HAP-1 (cell line): Measurements from ENCODE around the gene RCOR1.

Source experiments
- DNase-seq, 2 experiments: peaks; one replicate each; pipeline ENCODE4 v3.0.0-alpha.2; 2016 to 2020; ENCODE audit warnings: low spot score in 2 of 2
- H3K27me3 ChIP-seq: fragments of 250-450 bp; sonication (Bioruptor Pico); 2 replicates; pipeline ENCODE4 v1.5.1; 2020; ENCODE audit warnings: low read depth, mild to moderate bottlenecking, moderate library complexity
- H3K36me3 ChIP-seq: fragments of 250-450 bp; sonication (Bioruptor Pico); replicated peaks from 2 replicates; pipeline ENCODE4 v1.5.1; 2020; ENCODE audit warnings: mild to moderate bottlenecking
- H3K4me1 ChIP-seq: fragments of 250-450 bp; sonication (Bioruptor Pico); 2 replicates; pipeline ENCODE4 v1.5.1; 2020; ENCODE audit warnings: mild to moderate bottlenecking
- H3K4me3 ChIP-seq: fragments of 250-450 bp; sonication (Bioruptor Pico); 2 replicates; pipeline ENCODE4 v1.5.1; 2020; ENCODE audit warnings: mild to moderate bottlenecking, moderate library complexity
- H3K9me3 ChIP-seq: fragments of 250-450 bp; sonication (Bioruptor Pico); 2 replicates; pipeline ENCODE4 v1.5.1; 2020; ENCODE audit warnings: mild to moderate bottlenecking, moderate library complexity
- in situ Hi-C: fragments of 300-500 bp; cut with MboI; formaldehyde crosslinking; loops from 3 replicates; pipeline ENCODE4 v1.14.3; 2020; ENCODE audit warnings: low sequenced_read_pairs, inconsistent platforms, mixed read lengths

Gene RCOR1

DNA sequence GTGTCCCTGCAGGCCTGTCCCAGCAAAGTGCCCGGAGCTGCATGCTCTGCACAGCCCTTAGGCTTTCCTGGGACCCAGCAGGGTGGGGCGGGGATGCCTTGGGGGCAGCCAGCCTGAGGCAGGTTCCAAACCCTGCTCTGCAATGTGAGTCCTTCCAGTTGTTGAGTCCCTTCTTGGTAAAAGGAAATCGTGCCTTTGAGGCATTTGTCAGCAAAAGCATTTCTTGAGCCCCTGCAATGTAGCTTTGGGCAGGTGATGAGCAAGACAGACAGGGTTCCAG is 146.7 kb downstream of the RCOR1 start:
- in situ Hi-C loops = no loop called here
- Histone ChIP-seq H3K4me3 (no peak overlapping the region), H3K36me3 (no peaks in the 10 kb centered on the region), H3K27me3 (no peaks in the 10 kb centered on the region), H3K9me3 (peaks cover 5% of the 10 kb centered on the region; the same call in 1 of the 2 replicates), H3K4me1 (no peaks in the 10 kb centered on the region)
- DNase-seq = no peak

DNA sequence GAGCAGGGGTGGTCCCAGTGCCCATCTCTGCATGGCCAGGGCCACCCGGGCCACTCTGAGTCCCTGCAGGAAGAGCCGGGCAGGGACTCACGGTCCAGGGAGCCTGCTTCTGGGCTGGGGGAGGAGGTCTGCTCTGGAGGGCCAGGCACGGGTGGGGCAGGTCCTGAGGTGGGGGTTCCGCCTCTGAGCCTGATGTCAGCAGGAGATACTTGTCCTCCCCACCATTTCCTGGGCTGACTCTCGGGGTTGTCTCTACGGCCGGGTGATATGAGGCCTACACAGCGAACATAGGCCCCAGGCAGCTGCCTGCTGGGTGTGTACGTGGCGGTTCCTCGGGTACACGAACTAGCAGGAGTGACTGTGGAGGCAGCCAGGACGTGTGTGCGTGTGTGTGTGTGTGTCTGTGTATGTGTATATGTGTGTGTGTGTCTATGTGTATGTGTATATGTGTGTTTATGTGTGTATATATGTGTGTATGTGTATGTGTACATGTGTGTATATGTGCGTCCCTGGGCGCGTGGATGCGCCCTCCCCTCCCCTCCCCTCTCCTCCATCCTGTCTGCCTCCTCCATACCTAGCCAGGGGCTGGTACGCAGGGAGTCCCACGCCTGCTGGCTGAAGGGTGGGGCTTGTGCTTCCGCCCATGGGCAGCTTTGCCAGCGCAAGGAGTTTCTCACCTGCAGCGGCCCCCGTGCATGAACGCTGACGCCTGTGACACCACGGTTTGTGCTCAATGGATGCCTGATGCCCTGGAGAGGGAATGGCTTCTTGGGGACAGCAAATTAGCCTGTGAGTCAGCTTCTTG is 154.4 kb downstream of the RCOR1 start:
- no peak overlapping the region for H3K4me3 ChIP-seq
- H3K4me1 ChIP-seq = no peaks in the 10 kb centered on the region
- no peak for DNase-seq
- peaks cover 4% of the 10 kb centered on the region; the same call in 1 of the 2 replicates for H3K9me3 ChIP-seq
- H3K27me3 ChIP-seq = no peaks in the 10 kb centered on the region
- H3K36me3 ChIP-seq = no peaks in the 10 kb centered on the region
- in situ Hi-C loops = no loop called here

DNA sequence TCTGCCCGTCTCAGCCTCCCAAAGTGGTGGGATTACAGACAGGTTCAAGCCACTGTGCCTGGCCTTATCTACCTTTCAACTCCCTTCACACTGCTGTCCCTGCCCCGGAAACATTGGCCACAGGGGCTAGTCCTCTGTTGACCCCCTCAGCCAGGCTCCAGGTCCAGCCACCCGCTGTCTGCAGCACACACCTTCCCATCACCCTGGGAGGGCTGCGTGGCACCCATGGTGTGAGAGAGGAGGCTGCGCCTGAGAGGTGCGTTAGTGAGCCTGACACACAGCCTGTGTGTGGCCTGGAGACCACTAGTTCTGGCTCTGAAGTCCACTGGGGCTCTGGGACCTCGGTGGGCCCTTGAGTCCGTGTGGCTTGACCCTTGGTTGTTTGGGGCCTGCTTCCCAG is 156.4 kb downstream of the RCOR1 start:
- no peaks in the 10 kb centered on the region for H3K4me1 ChIP-seq
- no peaks in the 10 kb centered on the region for H3K36me3 ChIP-seq
- no peak overlapping the region for H3K4me3 ChIP-seq
- no peaks in the 10 kb centered on the region for H3K9me3 ChIP-seq
- DNase-seq = no peak
- in situ Hi-C loops = no loop called here
- no peaks in the 10 kb centered on the region for H3K27me3 ChIP-seq

DNA sequence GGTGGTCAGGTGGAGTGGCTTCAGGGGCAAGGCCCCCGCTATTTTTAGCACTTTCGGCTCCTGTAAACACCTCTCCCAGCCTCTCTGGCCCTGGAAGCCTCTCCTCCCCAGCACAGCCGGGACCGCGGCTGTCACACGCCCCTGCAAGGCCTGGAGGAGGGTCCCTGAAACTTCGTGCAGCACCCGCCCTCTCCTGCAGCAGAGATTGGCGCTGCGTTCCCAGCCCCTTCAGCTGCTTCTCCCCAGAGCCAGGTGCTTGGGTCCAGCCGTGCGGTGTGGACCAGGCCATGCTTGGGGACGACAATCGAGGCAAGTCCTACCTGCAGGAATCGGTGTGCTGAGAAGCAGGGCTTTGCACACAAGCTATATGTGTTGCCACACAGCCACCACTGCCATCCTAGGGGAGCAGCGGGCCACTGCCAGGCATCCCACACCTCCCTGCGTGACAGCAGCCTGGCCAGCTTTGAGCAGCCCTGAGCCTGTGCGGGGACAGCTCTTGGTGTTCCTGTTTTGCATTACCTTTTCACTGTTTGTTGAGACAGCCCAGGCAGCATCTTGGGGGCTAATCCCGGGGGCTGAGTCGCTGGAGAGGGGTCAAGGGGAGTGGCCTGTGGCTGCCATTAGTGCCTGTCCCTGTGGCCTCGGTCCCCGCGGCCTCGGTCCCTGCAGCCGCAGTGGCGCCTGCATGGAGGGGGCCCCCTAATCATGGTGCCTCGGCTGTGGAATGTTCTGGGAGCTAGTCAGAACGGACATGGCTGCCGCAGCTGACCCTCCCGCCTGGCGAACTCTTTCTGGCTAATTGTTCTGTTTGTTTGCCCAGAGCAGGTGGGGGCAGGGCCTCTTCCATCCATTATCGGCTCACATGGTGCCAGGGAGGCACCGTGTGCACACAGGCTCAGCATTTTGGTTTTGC is 157.2 kb downstream of the RCOR1 start:
- Histone ChIP-seq H3K9me3 (no peaks in the 10 kb centered on the region), H3K4me3 (no peak overlapping the region), H3K4me1 (no peaks in the 10 kb centered on the region), H3K27me3 (no peaks in the 10 kb centered on the region), H3K36me3 (no peaks in the 10 kb centered on the region)
- DNase-seq = no peak
- in situ Hi-C loops = no loop called here

DNA sequence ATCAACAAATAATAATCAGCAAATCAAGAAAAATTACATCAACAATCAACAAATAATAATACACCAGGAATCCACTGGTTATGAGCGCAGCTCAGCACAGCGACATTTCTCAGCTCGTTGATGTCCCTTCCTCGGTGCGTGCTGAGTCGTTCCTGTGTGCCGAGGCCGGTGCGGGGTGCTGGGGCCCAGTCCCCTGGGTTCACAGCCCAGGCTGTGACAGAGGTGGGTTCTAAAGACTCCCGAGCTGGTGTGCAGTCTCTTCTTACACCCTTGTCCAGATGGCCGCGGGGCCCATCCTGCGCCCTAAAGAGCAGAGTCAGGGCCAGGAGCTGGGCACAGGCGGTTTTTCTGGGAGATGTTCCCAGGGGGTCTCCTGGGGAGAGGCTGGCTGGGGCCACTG is 157.9 kb downstream of the RCOR1 start:
- Histone ChIP-seq H3K27me3 (no peaks in the 10 kb centered on the region), H3K4me1 (no peaks in the 10 kb centered on the region), H3K36me3 (no peaks in the 10 kb centered on the region), H3K4me3 (no peak overlapping the region), H3K9me3 (no peaks in the 10 kb centered on the region)
- in situ Hi-C loops = no loop called here
- DNase-seq = no peak

DNA sequence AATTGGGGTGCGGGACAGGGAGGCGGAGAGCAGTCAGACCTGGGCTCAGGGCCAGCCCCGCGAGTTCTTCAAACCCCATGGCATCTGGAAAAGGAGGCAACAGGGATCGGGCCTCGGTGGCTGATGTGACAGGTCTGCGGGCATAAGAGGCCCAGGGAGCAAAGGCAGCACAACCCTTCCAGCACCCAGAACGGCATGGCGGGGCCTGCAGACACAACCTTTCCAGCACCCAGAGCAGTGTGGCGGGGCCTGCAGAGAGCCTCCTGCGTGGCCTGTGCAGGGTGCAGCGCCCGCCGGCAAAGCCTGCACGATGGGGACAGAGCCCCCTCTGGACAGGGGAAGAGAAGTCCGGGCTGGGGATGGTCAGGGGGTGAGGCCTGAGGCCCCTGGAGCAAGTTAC is 158.6 kb downstream of the RCOR1 start:
- Histone ChIP-seq H3K4me1 (no peaks in the 10 kb centered on the region), H3K4me3 (no peak overlapping the region), H3K36me3 (no peaks in the 10 kb centered on the region), H3K9me3 (no peaks in the 10 kb centered on the region), H3K27me3 (no peaks in the 10 kb centered on the region)
- DNase-seq = no peak
- in situ Hi-C loops = no loop called here

DNA sequence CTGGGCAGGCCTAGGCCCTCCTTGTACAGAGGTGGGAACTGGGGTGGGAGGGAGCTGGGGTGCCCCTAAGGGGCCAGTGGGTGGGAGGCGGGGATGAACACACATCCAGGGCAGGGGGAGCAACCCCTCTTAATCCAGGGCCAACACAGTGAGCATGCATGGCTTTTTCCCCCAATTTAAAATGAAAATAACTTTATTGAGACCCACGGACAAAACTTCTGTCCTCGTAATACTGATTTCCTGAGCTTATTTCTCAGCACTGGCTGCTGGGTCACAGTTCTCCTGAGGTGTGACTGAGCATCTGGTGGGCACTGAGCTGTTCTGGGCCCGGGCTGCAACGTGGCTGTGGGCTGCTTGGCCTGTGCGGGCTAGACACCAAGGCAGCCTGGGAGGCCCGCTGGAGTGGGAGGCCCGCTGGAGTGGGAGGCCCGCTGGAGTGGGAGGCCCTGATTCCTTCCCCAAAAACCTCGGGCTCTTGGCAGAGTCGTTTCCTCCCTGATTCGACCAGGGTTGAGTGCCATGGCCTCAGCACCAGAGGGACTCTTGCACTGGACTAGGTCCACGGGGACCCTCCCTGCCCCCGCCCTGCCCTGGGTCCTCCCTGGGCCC is 159.9 kb downstream of the RCOR1 start:
- H3K9me3 ChIP-seq = no peaks in the 10 kb centered on the region
- no peaks in the 10 kb centered on the region for H3K4me1 ChIP-seq
- in situ Hi-C loops = no loop called here
- no peak overlapping the region for H3K4me3 ChIP-seq
- DNase-seq = no peak
- H3K36me3 ChIP-seq = no peaks in the 10 kb centered on the region
- no peaks in the 10 kb centered on the region for H3K27me3 ChIP-seq

DNA sequence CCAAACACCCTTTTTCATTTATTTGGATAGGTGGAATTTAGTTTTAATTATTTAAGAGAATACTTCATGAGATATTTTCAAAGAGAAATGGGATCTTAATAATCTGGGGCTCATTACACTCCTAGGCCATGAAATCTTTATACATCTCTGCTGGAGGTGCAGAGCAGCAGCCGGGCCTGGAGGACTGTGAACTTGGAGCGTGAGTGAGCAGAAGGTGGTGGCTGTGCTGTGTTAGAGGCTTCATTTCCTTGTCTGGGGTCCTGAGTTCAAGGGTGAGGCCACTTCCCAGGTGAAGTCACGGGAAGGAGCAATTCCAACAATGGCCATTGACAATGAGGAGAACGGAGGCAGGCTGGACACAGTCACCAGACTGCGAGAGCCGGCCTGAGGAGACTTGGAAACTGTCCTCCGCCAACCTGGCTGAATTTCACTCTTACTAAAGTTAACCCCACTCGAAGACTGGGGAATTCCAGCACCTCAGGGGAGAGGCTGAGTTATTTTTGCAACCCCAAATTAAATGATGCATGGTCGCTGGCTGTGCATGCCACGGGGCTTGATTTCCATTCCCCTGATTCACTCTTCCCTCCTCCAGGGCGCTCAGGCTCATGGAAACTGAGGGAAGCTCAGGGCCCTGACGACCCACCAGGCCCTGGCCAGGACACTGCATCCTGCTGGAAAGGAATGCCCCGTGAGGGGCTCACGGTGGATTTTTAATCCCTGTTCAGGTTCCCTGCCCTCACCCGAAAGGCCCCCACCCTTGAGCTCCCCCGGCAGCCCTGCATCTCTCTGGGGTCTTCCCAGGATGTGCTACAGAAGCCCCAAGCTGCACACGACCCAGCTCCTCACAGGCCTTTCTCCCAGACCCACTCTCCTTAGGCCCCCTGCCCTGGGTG is 162.2 kb downstream of the RCOR1 start:
- no peaks in the 10 kb centered on the region for H3K36me3 ChIP-seq
- H3K4me3 ChIP-seq = no peak overlapping the region
- H3K4me1 ChIP-seq = peaks cover 3% of the 10 kb centered on the region
- no peaks in the 10 kb centered on the region for H3K27me3 ChIP-seq
- no peak for DNase-seq
- no peaks in the 10 kb centered on the region for H3K9me3 ChIP-seq
- in situ Hi-C loops = no loop called here

DNA sequence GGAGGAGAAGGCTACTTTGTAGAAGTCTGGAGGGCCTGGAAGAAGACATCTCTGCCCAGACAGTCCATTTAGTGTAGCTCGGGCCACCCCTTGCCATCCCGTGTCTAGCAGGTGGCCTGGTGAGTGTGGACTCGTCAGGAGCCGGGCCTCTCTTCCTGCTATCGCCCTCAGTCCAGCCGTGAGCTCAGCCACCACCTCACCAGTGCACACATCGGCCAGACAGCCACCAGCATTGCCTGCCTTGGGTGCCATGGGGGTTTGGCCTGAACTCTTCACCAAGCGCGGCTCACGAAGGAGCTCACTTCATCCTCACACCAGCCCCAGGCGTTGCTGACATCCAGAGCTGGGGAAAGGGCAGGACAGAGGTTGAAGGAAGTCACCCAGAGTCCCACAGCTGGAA is 165.2 kb downstream of the RCOR1 start:
- Histone ChIP-seq H3K9me3 (no peaks in the 10 kb centered on the region), H3K36me3 (no peaks in the 10 kb centered on the region), H3K4me1 (peaks cover 10% of the 10 kb centered on the region), H3K27me3 (no peaks in the 10 kb centered on the region), H3K4me3 (no peak overlapping the region)
- in situ Hi-C loops = no loop called here
- DNase-seq = no peak

DNA sequence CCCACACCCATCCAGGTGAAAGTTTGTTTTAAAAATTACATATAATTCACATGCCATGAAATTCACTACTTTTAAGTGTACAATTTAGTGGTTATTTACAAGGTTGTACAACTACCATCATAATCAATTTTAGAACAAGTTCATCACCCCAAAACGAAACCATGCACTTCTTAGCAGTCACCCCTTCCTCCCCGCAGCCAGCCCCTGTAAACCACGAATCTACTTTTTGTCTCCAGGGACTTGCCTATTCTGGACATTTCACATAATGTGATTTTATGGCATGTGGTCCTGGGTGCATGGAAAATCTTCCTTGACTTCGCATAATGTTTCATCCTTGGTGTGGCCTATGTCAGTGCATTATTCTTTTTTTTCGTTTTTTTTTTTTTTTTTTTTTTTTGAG is 165.6 kb downstream of the RCOR1 start:
- H3K9me3 ChIP-seq = no peaks in the 10 kb centered on the region
- no peaks in the 10 kb centered on the region for H3K36me3 ChIP-seq
- no peaks in the 10 kb centered on the region for H3K27me3 ChIP-seq
- H3K4me1 ChIP-seq = peaks cover 10% of the 10 kb centered on the region
- in situ Hi-C loops = no loop called here
- DNase-seq = no peak
- H3K4me3 ChIP-seq = no peak overlapping the region

DNA sequence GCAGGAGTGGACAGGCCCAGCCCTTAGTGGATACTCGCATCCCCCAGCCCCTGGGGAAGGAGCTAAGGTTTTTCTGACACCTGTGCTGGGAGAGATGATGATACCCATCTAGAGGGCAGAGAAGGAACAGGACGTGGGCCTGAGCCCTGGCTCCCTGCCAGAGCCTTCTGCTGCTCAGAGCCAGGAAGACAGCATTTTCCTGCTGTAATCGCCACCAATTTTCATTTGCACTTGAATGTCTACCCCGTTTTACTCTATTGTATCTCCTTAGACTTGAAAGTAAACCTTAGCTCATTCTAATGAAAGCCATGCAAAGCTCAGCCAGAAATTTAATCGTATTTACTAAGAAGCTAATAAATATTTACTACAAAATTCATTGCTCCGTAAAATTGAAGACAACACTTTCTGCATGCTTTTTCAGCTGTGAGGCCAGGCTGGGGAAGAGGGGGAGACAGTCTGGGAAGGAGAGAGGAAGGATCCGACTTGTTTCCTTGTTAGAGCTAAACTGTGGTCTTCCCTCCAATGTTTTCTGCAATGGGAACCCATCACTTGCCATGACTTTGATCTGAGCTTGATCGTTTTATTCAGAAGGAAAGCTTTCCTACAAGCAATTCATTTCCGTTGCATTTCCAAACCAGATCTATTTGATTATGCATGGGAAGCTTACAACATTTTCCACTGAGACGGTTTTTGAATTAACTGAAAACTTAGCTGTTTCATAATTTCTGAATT is 167.2 kb downstream of the RCOR1 start:
- no peaks in the 10 kb centered on the region for H3K9me3 ChIP-seq
- in situ Hi-C loops = no loop called here
- no peak overlapping the region for H3K4me3 ChIP-seq
- H3K27me3 ChIP-seq = no peaks in the 10 kb centered on the region
- DNase-seq = peak; percentile 77 to 78
- no peaks in the 10 kb centered on the region for H3K36me3 ChIP-seq
- H3K4me1 ChIP-seq = peaks cover 10% of the 10 kb centered on the region

DNA sequence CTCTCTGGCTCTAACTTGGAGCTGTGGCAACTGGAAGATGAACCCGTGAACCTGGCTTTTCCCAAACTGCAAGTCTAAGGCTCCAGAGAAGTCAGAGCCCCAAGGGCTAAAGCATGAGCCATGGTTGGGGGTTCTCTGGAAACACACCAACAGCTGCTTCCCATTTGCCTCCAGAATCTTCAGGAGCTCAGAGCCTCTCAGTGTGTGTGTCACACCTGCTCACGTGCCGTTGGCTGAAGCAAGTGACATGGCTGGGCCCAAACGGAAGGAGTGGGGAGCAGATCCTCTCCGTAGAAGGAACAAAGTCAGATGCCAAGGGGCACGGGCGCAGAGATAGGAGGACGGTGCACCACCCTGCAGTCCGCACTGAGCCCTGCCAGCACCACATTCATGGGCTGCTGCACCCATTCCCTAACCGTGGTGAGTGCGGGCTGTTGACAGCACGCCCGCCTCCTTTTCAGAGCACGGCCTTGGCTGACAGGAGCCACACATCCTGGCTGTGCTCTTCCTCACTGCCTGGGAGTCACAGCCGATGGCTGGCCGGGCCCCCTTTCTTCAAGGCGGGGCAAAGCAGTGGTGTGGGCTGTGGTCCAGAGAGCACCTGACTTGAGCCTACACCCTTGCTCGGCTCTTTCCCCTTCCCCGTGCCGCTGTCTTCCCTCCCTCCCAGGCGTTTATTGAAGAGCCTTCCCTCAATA is 168.2 kb downstream of the RCOR1 start:
- no peaks in the 10 kb centered on the region for H3K36me3 ChIP-seq
- in situ Hi-C loops = no loop called here
- no peaks in the 10 kb centered on the region for H3K9me3 ChIP-seq
- H3K27me3 ChIP-seq = no peaks in the 10 kb centered on the region
- DNase-seq = no peak
- no peak overlapping the region for H3K4me3 ChIP-seq
- H3K4me1 ChIP-seq = peaks cover 10% of the 10 kb centered on the region
